Measurements from ENCODE around the gene ERAP2. TPM values are rescaled to one million over a fixed set of nuclear protein-coding genes. Genes with fewer than 3 reads are reported as not detected.

Gene ERAP2
- total and polyA plus RNA-seq, 10 of the 15 experiments (the other 5 are each of a cell fraction or from before 2014, with no cell fraction given): 4.0 to 28.7 (median 11.7) TPM

GRCh38 chr5:96926276-96926675, 50.0 kb downstream of the ERAP2 start (continued):
- no peak for TF ChIP-seq SMAD1 (IDR thresholded peaks at IDR 0.05; ENCODE audit: low read depth, partially characterized antibody)

GRCh38 chr5:96927008-96927407, 50.7 kb downstream of the ERAP2 start:
- ChIA-PET SMC1A (ENCODE audit: uncharacterized antibody, unreplicated experiment) (interaction anchor here (0.7 to 1.9 kb wide), 7 partner anchors 9 to 57 kb away, joined by 3 to 6 read pairs (median 4); no protein-coding TSS in a partner anchor), CTCF (interaction anchor here (0.6 to 6.3 kb wide), 3 partner anchors 56 to 243 kb away, joined by 3 to 35 read pairs (median 4); no protein-coding TSS in a partner anchor), RAD21 (ENCODE audit: unreplicated experiment) (interaction anchor here (0.8 kb wide), 1 partner anchor 58 kb away, joined by 4 read pairs; no protein-coding TSS in a partner anchor), POLR2A (interaction anchor here (0.6 to 1.0 kb wide), 3 partner anchors 42 to 115 kb away, joined by 3 to 4 read pairs (median 3); no protein-coding TSS in a partner anchor)
- no peak for ATAC-seq
- no peak for TF ChIP-seq ZNF274 (IDR thresholded peaks at IDR 0.05; ENCODE audit: insufficient read depth, insufficient read length)
- TF ChIP-seq IKZF1 (conservative IDR thresholded peaks at IDR 0.05): no peak
- TF ChIP-seq, protein P1, sequence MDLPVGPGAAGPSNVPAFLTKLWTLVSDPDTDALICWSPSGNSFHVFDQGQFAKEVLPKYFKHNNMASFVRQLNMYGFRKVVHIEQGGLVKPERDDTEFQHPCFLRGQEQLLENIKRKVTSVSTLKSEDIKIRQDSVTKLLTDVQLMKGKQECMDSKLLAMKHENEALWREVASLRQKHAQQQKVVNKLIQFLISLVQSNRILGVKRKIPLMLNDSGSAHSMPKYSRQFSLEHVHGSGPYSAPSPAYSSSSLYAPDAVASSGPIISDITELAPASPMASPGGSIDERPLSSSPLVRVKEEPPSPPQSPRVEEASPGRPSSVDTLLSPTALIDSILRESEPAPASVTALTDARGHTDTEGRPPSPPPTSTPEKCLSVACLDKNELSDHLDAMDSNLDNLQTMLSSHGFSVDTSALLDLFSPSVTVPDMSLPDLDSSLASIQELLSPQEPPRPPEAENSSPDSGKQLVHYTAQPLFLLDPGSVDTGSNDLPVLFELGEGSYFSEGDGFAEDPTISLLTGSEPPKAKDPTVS (IDR thresholded peaks at IDR 0.05; ENCODE audit: low read depth, low read length): no peak
- TF ChIP-seq BMI1 (IDR thresholded peaks at IDR 0.05; ENCODE audit: borderline replicate concordance): no peak
- TF ChIP-seq RBBP5 (conservative IDR thresholded peaks at IDR 0.05): no peak
- no peak for TF ChIP-seq STAT1 (conservative IDR thresholded peaks at IDR 0.05)
- TF ChIP-seq HDAC6 (IDR thresholded peaks at IDR 0.05; ENCODE audit: unreplicated experiment): no peak
- TF ChIP-seq POLR2AphosphoS5 (IDR thresholded peaks at IDR 0.05; ENCODE audit: low read length): no peak
- no peak for TF ChIP-seq YY1 (IDR thresholded peaks at IDR 0.05; ENCODE audit: low read depth, low read length)
- TF ChIP-seq IRF4 (IDR thresholded peaks at IDR 0.05; ENCODE audit: low read depth, low read length): no peak
- no peak for TF ChIP-seq KAT2A (conservative IDR thresholded peaks at IDR 0.05; ENCODE audit: control insufficient read depth, low read depth, low read length)
- TF ChIP-seq BRCA1 (IDR thresholded peaks at IDR 0.05; ENCODE audit: low read depth, low read length): no peak
- no peaks in the 10 kb centered on the region for H3K27me3 ChIP-seq (replicated peaks in 1 of 2; ENCODE audit: control insufficient read depth in 2 of 2, insufficient read depth in 2 of 2, low read length in 1 of 2)
- no peak for DNase-seq (ENCODE audit: low read depth, low spot score)
- H3K4me3 ChIP-seq: no peak overlapping the region
- no peak for FAIRE-seq
- intact Hi-C loops (cut with micrococcal nuclease; ENCODE audit: unreplicated experiment): no loop called here
- H3K4me1 ChIP-seq (ENCODE audit: control insufficient read depth, insufficient read depth, low read length): peaks cover 39% of the 10 kb centered on the region
- H2AFZ ChIP-seq (ENCODE audit: control insufficient read depth, low read depth, low read length): no peak overlapping the region
- no peaks in the 10 kb centered on the region; a peak in 1 of 4 replicates for H3K36me3 ChIP-seq (ENCODE audit: control insufficient read depth in 2 of 2, insufficient read depth in 2 of 2, low read length in 1 of 2)
- no peaks in the 10 kb centered on the region for H3K9me3 ChIP-seq (replicated peaks; ENCODE audit: control insufficient read depth, insufficient read depth, low read length)
- BruUV-seq (replicated peaks): no TSS peak
- H3K4me2 ChIP-seq (ENCODE audit: control insufficient read depth, insufficient read depth): no peak overlapping the region
- H3K79me2 ChIP-seq (ENCODE audit: control insufficient read depth, insufficient read depth, low read length): peaks cover 19% of the 10 kb centered on the region
- no peak overlapping the region for H3K27ac ChIP-seq (ENCODE audit: control insufficient read depth, insufficient read depth)
- in situ Hi-C loops (cut with MboI): no loop called here
- no peak overlapping the region for H3K9ac ChIP-seq (ENCODE audit: control insufficient read depth, insufficient read depth, low read length)
- no peaks in the 10 kb centered on the region for H4K20me1 ChIP-seq (ENCODE audit: control insufficient read depth, insufficient read depth)

Measured in GM12878 (cell line).